IPS-20b (cell line): ENCODE data around the gene GNB1L.

ENCODE experiments used
- H3K27ac ChIP-seq: one replicate; pipeline ENCODE4 v1.5.1; 2013; ENCODE audit warnings: low read length
- H3K27me3 ChIP-seq: 2 replicates; pipeline ENCODE4 v1.6.1; 2013; ENCODE audit warnings: mild to moderate bottlenecking, low read length, inconsistent platforms; ENCODE audit not compliant: insufficient read depth
- H3K36me3 ChIP-seq: 2 replicates; pipeline ENCODE4 v1.6.1; 2013; ENCODE audit warnings: low read depth, mild to moderate bottlenecking, inconsistent platforms, low read length, moderate library complexity; ENCODE audit not compliant: insufficient read depth
- H3K4me1 ChIP-seq: 2 replicates; pipeline ENCODE4 v1.6.1; 2013; ENCODE audit warnings: mild to moderate bottlenecking, control low read depth, inconsistent platforms, low read length, moderate library complexity; ENCODE audit not compliant: insufficient read depth
- H3K4me3 ChIP-seq: 2 replicates; pipeline ENCODE4 v1.5.1; 2013; ENCODE audit warnings: mild to moderate bottlenecking, low read length, inconsistent platforms
- H3K9ac ChIP-seq: 2 replicates; pipeline ENCODE4 v1.6.1; 2013; ENCODE audit warnings: low read depth, mild to moderate bottlenecking, inconsistent platforms, low read length, moderate library complexity
- H3K9me3 ChIP-seq: 2 replicates; pipeline ENCODE4 v1.6.1; 2013; ENCODE audit warnings: mild to moderate bottlenecking, low read depth, low read length, inconsistent platforms; ENCODE audit not compliant: insufficient read depth

The GNB1L gene

DNA sequence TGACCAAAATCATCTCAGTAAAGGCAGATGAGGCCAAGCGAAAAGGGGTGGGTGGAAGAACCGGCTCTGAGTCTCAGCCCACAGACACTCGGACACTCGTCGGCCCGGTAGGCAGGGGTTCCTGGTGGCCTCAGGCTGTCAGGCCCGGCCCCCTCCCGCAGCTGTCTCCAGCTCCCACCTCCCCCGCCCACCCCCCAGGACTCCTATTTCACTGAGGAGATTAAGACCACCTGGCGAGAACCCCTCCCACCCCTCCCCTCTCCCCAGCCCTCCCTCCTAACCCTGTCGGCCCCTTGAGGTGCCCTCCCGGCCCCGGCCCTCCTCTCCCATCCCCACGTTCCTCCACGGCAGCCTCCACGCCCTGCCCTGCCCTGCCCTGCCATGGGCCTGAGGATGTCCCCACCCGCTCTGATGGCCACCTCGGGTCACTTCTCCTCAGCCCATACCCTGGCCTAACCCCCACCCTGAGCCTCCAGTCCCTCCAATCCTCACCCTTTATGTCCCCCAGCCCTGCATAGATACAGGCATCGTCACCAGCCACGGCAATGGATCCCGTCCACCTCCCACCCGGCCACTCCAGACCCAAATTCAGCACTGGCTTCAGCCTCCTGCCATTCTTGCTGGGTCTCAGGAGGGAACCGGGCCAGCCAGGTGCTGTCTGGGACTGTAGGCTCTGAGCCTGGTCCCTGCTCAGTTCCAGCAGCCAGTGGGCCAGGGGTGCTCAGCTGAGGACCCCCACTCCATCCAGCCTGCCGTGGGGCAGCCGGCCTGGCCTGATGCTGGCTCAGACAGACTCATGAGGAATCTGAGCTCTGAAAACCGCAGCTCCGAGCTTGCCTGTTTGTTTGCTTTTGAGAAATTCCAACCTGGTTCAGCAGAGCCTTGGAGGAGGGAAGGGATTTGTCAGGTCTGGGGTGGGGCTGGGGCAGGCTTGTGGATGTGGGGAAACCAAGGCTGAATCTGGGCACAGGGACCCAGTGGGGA is 103.9 kb downstream of the GNB1L start:
- no peaks in the 10 kb centered on the region for H3K36me3 ChIP-seq
- no peak overlapping the region for H3K27ac ChIP-seq
- no peak overlapping the region for H3K9ac ChIP-seq
- H3K4me1 ChIP-seq = no peaks in the 10 kb centered on the region; the same call in 1 of the 2 replicates
- H3K4me3 ChIP-seq = no peak overlapping the region
- peaks cover 64% of the 10 kb centered on the region for H3K27me3 ChIP-seq
- H3K9me3 ChIP-seq = no peaks in the 10 kb centered on the region

DNA sequence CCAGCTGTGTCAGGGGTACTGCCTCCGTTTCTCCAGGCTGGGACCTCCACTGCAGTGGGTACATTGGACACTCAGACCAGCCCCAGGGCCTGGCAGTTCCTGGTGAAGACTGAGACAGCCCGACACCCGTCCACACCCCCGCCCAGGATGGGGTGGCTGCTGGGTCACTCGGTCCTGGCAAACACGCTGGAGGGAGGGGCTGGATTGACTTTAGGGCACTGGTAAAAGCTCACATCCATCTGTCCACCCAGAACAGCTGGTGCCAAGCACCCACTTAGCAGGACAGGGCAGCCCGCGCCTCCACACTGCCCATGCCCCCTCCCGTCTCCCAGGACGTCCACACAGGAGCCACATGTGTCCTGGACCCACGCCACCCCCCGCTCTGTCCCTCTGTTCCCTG is 104.8 kb downstream of the GNB1L start:
- Histone ChIP-seq H3K9ac (no peak overlapping the region), H3K9me3 (no peaks in the 10 kb centered on the region), H3K4me3 (no peak overlapping the region), H3K4me1 (no peaks in the 10 kb centered on the region; the same call in 1 of the 2 replicates), H3K27ac (no peak overlapping the region), H3K27me3 (peaks cover 54% of the 10 kb centered on the region), H3K36me3 (no peaks in the 10 kb centered on the region)

GRCh38 chr22:19748991-19749664 is 105.5 kb downstream of the GNB1L start:
- H3K27me3 ChIP-seq = peaks cover 47% of the 10 kb centered on the region
- H3K9me3 ChIP-seq = no peaks in the 10 kb centered on the region
- no peaks in the 10 kb centered on the region; the same call in 1 of the 2 replicates for H3K4me1 ChIP-seq
- no peak overlapping the region for H3K4me3 ChIP-seq
- H3K36me3 ChIP-seq = no peaks in the 10 kb centered on the region
- no peak overlapping the region for H3K27ac ChIP-seq
- H3K9ac ChIP-seq = no peak overlapping the region

- no peak overlapping the region for H3K9ac ChIP-seq
- no peaks in the 10 kb centered on the region; the same call in 1 of the 2 replicates for H3K4me1 ChIP-seq
- H3K36me3 ChIP-seq = no peaks in the 10 kb centered on the region
- H3K4me3 ChIP-seq = no peak overlapping the region
- no peaks in the 10 kb centered on the region for H3K9me3 ChIP-seq
- peaks cover 37% of the 10 kb centered on the region for H3K27me3 ChIP-seq
- H3K27ac ChIP-seq = no peak overlapping the region
Observed at GRCh38 chr22:19748139-19748538, 106.5 kb downstream of the GNB1L start.

GRCh38 chr22:19747551-19747950 is 107.1 kb downstream of the GNB1L start:
- no peak overlapping the region for H3K27ac ChIP-seq
- H3K36me3 ChIP-seq = no peaks in the 10 kb centered on the region
- H3K4me1 ChIP-seq = no peaks in the 10 kb centered on the region; the same call in 1 of the 2 replicates
- H3K9ac ChIP-seq = no peak overlapping the region
- H3K9me3 ChIP-seq = no peaks in the 10 kb centered on the region
- H3K27me3 ChIP-seq = peaks cover 31% of the 10 kb centered on the region
- H3K4me3 ChIP-seq = no peak overlapping the region

- H3K27me3 ChIP-seq = peaks cover 23% of the 10 kb centered on the region
- no peaks in the 10 kb centered on the region for H3K36me3 ChIP-seq
- no peak overlapping the region for H3K4me3 ChIP-seq
- H3K27ac ChIP-seq = no peak overlapping the region
- H3K9ac ChIP-seq = no peak overlapping the region
- no peaks in the 10 kb centered on the region; the same call in 1 of the 2 replicates for H3K4me1 ChIP-seq
- no peaks in the 10 kb centered on the region for H3K9me3 ChIP-seq
Observed at GRCh38 chr22:19746726-19747125, 107.9 kb downstream of the GNB1L start.

- Histone ChIP-seq H3K27me3 (peaks cover 14% of the 10 kb centered on the region), H3K9ac (no peak overlapping the region), H3K4me3 (no peak overlapping the region), H3K27ac (no peak overlapping the region), H3K36me3 (no peaks in the 10 kb centered on the region), H3K4me1 (no peaks in the 10 kb centered on the region), H3K9me3 (no peaks in the 10 kb centered on the region)
Observed at GRCh38 chr22:19745155-19746101, 109.2 kb downstream of the GNB1L start.

- no peak overlapping the region for H3K27ac ChIP-seq
- no peaks in the 10 kb centered on the region for H3K36me3 ChIP-seq
- no peaks in the 10 kb centered on the region for H3K9me3 ChIP-seq
- H3K4me3 ChIP-seq = no peak overlapping the region
- no peaks in the 10 kb centered on the region for H3K4me1 ChIP-seq
- H3K9ac ChIP-seq = no peak overlapping the region
- peaks cover 14% of the 10 kb centered on the region for H3K27me3 ChIP-seq
Observed at GRCh38 chr22:19744350-19745006, 110.2 kb downstream of the GNB1L start.

- Histone ChIP-seq H3K27ac (no peak overlapping the region), H3K27me3 (peaks cover 6% of the 10 kb centered on the region), H3K9me3 (no peaks in the 10 kb centered on the region), H3K4me1 (no peaks in the 10 kb centered on the region), H3K9ac (no peak overlapping the region), H3K36me3 (no peaks in the 10 kb centered on the region), H3K4me3 (no peak overlapping the region)
Observed at GRCh38 chr22:19743651-19744050, 111.0 kb downstream of the GNB1L start.

DNA sequence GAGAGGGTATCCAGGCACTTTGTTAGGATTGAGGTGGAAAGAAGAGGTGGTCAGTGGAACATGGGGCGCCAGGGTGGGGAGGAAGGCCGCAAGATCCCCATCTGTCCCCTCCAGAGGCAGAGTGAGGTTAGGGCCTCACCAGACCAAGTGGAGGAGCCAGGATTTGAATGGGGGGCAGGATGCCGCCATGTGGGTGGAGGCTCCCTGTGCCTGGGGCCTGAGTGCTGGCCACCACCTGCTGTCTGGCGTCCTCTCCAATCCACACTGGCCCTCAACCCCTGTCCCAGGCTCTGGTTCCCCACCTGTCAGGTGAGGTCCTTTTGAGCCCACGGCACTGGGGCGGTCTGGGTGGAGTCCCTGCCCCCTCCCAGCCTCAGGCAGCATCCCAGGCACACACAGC is 111.6 kb downstream of the GNB1L start:
- Histone ChIP-seq H3K9me3 (no peaks in the 10 kb centered on the region), H3K9ac (no peak overlapping the region), H3K27ac (no peak overlapping the region), H3K4me3 (no peak overlapping the region), H3K27me3 (peaks cover under 1% of the 10 kb centered on the region; the same call in 1 of the 2 replicates), H3K36me3 (no peaks in the 10 kb centered on the region), H3K4me1 (no peaks in the 10 kb centered on the region)
